SK-N-SH treated with all-trans-retinoic acid at 6 μM for 48 hours (cell line): ENCODE measurements around the gene NUP210.

Experiments
- ATAC-seq: fragments of 200-7000 bp; cut with Tn5 transposase; 3 replicates; pipeline ENCODE4 v1.9.1; 2020; ENCODE audit warnings: mild to moderate bottlenecking, moderate library complexity
- ARNTL ChIP-seq: fragments of 450-650 bp; formaldehyde crosslinking; IDR thresholded peaks from 2 replicates; pipeline ENCODE4 v1.5.0; 2020; ENCODE audit warnings: low read depth, mild to moderate bottlenecking, moderate library complexity, borderline replicate concordance
- BACH2 ChIP-seq: fragments of 250-450 bp; sonication (Bioruptor Pico); IDR thresholded peaks from 2 replicates; pipeline ENCODE4 v1.9.0; 2021; ENCODE audit warnings: mild to moderate bottlenecking, borderline replicate concordance
- CREB5 ChIP-seq: fragments of 250-450 bp; sonication (Bioruptor Pico); IDR thresholded peaks from 2 replicates; pipeline ENCODE4 v1.5.1; 2020; ENCODE audit warnings: low read depth, mild to moderate bottlenecking, moderate library complexity
- CSDC2 ChIP-seq: fragments of 250-450 bp; sonication (Bioruptor Pico); IDR thresholded peaks from 2 replicates; pipeline ENCODE4 v1.5.0; 2020; ENCODE audit warnings: mild to moderate bottlenecking, moderate library complexity
- ESRRG ChIP-seq: fragments of 250-450 bp; sonication (Bioruptor Pico); IDR thresholded peaks from 2 replicates; pipeline ENCODE4 v1.6.1; 2021; ENCODE audit warnings: mild to moderate bottlenecking
- GLIS3 ChIP-seq: fragments of 250-450 bp; sonication (Bioruptor Pico); IDR thresholded peaks from 2 replicates; pipeline ENCODE4 v1.5.0; 2020; ENCODE audit warnings: mild to moderate bottlenecking, moderate library complexity
- ISL1 ChIP-seq: fragments of 250-450 bp; sonication (Bioruptor Pico); IDR thresholded peaks from 2 replicates; pipeline ENCODE4 v2.1.2; 2022; ENCODE audit warnings: mild to moderate bottlenecking, moderate library complexity
- OSR1 ChIP-seq: fragments of 250-450 bp; sonication (Bioruptor Pico); IDR thresholded peaks from 2 replicates; pipeline ENCODE4 v1.8.0; 2022; ENCODE audit warnings: moderate library complexity, mild to moderate bottlenecking, inconsistent platforms
- PATZ1 ChIP-seq: fragments of 250-450 bp; sonication (Bioruptor Pico); IDR thresholded peaks from 2 replicates; pipeline ENCODE4 v1.8.0; 2020; ENCODE audit warnings: mild to moderate bottlenecking, moderate library complexity, borderline replicate concordance
- RARB ChIP-seq: fragments of 250-450 bp; sonication (Bioruptor Pico); IDR thresholded peaks from 2 replicates; pipeline ENCODE4 v1.8.0; 2021; ENCODE audit warnings: mild to moderate bottlenecking, moderate library complexity
- SNAI2 ChIP-seq: fragments of 250-450 bp; sonication (Bioruptor Pico); IDR thresholded peaks from 2 replicates; pipeline ENCODE4 v1.5.0; 2020; ENCODE audit warnings: mild to moderate bottlenecking, moderate library complexity
- TCF4 ChIP-seq: fragments of 250-450 bp; sonication (Bioruptor Pico); IDR thresholded peaks from 2 replicates; pipeline ENCODE4 v1.8.0; 2021; ENCODE audit warnings: mild to moderate bottlenecking, moderate library complexity, borderline replicate concordance
- TOX ChIP-seq: fragments of 250-450 bp; sonication (Bioruptor Pico); IDR thresholded peaks from 2 replicates; pipeline ENCODE4 v1.8.0; 2021; ENCODE audit warnings: mild to moderate bottlenecking, moderate library complexity, borderline replicate concordance
- TSHZ2 ChIP-seq: fragments of 250-450 bp; sonication (Bioruptor Pico); IDR thresholded peaks from 2 replicates; pipeline ENCODE4 v1.5.0; 2020; ENCODE audit warnings: mild to moderate bottlenecking, moderate library complexity
- ZC3H10 ChIP-seq: fragments of 250-450 bp; sonication (Bioruptor Pico); IDR thresholded peaks from 2 replicates; pipeline ENCODE4 v1.5.1; 2021; ENCODE audit warnings: mild to moderate bottlenecking, moderate library complexity
- ZFP3 ChIP-seq: fragments of 250-450 bp; sonication (Bioruptor Pico); IDR thresholded peaks from 2 replicates; pipeline ENCODE4 v1.5.0; 2020; ENCODE audit warnings: mild to moderate bottlenecking, moderate library complexity
- ZFP30 ChIP-seq: fragments of 450-650 bp; formaldehyde crosslinking; IDR thresholded peaks from 2 replicates; pipeline ENCODE4 v1.5.0; 2022; ENCODE audit warnings: mild to moderate bottlenecking, moderate library complexity
- ZNF565 ChIP-seq: fragments of 450-650 bp; formaldehyde crosslinking; conservative IDR thresholded peaks from 2 replicates; pipeline ENCODE4 v1.5.0; 2020; ENCODE audit warnings: low read depth, mild to moderate bottlenecking, moderate library complexity
- ZNF70 ChIP-seq: fragments of 450-650 bp; formaldehyde crosslinking; IDR thresholded peaks from 2 replicates; pipeline ENCODE4 v1.5.0; 2020; ENCODE audit warnings: mild to moderate bottlenecking, moderate library complexity
- ZNF8 ChIP-seq: fragments of 450-650 bp; formaldehyde crosslinking; IDR thresholded peaks from 2 replicates; pipeline ENCODE4 v1.5.0; 2020; ENCODE audit warnings: mild to moderate bottlenecking, moderate library complexity

Gene NUP210

GRCh38 chr3:13401149-13401548 is 19.0 kb downstream of the NUP210 start (continued):
- TF ChIP-seq TSHZ2 (CRISPR knock-in tag) (no peak), OSR1 (CRISPR knock-in tag) (no peak)
- TF ChIP-seq, all 23 proteins: peak for 0

- ATAC-seq, result no peak
- TF ChIP-seq ESRRG, result no peak
- TF ChIP-seq ZFP30 (CRISPR knock-in tag), result no peak
- TF ChIP-seq TOX (CRISPR knock-in tag), result no peak
- TF ChIP-seq ARNTL (CRISPR knock-in tag), result no peak
- TF ChIP-seq RARB (CRISPR knock-in tag), result no peak
- no peak for TF ChIP-seq ZFP3 (CRISPR knock-in tag)
- TF ChIP-seq TCF4, result no peak
- TF ChIP-seq, all 23 proteins: peak for 0
Measured at GRCh38 chr3:13400114-13400673, 19.9 kb downstream of the NUP210 start.

- no peak for TF ChIP-seq TOX (CRISPR knock-in tag)
- TF ChIP-seq ARNTL (CRISPR knock-in tag), result no peak
- no peak for TF ChIP-seq TSHZ2 (CRISPR knock-in tag)
- no peak for TF ChIP-seq BACH2
- no peak for TF ChIP-seq CREB5
- ATAC-seq, result no peak
Measured at GRCh38 chr3:13399603-13400002, 20.5 kb downstream of the NUP210 start.

- no peak for ATAC-seq
- TF ChIP-seq TCF4 (no peak), ESRRG (no peak), ZNF8 (CRISPR knock-in tag) (no peak), OSR1 (CRISPR knock-in tag) (no peak), ZFP30 (CRISPR knock-in tag) (no peak), ZC3H10 (CRISPR knock-in tag) (no peak), ZFP3 (CRISPR knock-in tag) (no peak), PATZ1 (CRISPR knock-in tag) (no peak), ISL1 (CRISPR knock-in tag) (no peak), RARB (CRISPR knock-in tag) (no peak), ZNF70 (CRISPR knock-in tag) (no peak), CREB5 (no peak), ARNTL (CRISPR knock-in tag) (no peak), ZNF565 (CRISPR knock-in tag) (no peak), GLIS3 (CRISPR knock-in tag) (no peak), SNAI2 (no peak), TSHZ2 (CRISPR knock-in tag) (no peak), TOX (CRISPR knock-in tag) (no peak), CSDC2 (CRISPR knock-in tag) (no peak)
Measured at GRCh38 chr3:13397316-13397715, 22.8 kb downstream of the NUP210 start.
